NCI-H2081 (cell line): Measurements from ENCODE around the gene RSAD2.
"Not testable (repeated sequence)": the region's sequence is repeated elsewhere in the genome, so short reads cannot be mapped to it uniquely, and the experiment has no call there.

Source experiments
- DNase-seq, 2 experiments: peaks; one replicate each; lab custom pipeline; 2025; lab: John Stamatoyannopoulos, UW

The RSAD2 gene

GRCh38 chr2:6877402-6878304 is at the start of gene RSAD2:
Gene RSAD2, plus strand, starts transcription at chr2:6877777. Its CDS starts 24 bp downstream, at chr2:6877801.
- DNase-seq = no peak

- peak; percentile 58 to 79 for DNase-seq
Measured at GRCh38 chr2:6828299-6828584, 49.3 kb upstream of the RSAD2 start.

- DNase-seq = no peak
Measured at GRCh38 chr2:6831229-6831628, 46.3 kb upstream of the RSAD2 start.

- no peak for DNase-seq
Measured at GRCh38 chr2:6832596-6833299, 44.8 kb upstream of the RSAD2 start.

- no peak for DNase-seq
Measured at GRCh38 chr2:6833300-6833604, 44.3 kb upstream of the RSAD2 start.

GRCh38 chr2:6834163-6834562 is 43.4 kb upstream of the RSAD2 start:
- DNase-seq = no peak

GRCh38 chr2:6835467-6835866 is 42.1 kb upstream of the RSAD2 start:
- no peak for DNase-seq

GRCh38 chr2:6838673-6839319 is 38.8 kb upstream of the RSAD2 start:
- DNase-seq = no peak

- no peak for DNase-seq
Measured at GRCh38 chr2:6841537-6842287, 35.9 kb upstream of the RSAD2 start.

- DNase-seq = peak in 1 of 2 experiments; percentile 28
Measured at GRCh38 chr2:6845312-6845711, 32.3 kb upstream of the RSAD2 start.

- DNase-seq = no peak
Measured at GRCh38 chr2:6845903-6846302, 31.7 kb upstream of the RSAD2 start.

GRCh38 chr2:6846540-6846939 is 31.0 kb upstream of the RSAD2 start:
- DNase-seq = no peak

- no peak for DNase-seq
Measured at GRCh38 chr2:6846967-6847681, 30.5 kb upstream of the RSAD2 start.

- DNase-seq = no peak
Measured at GRCh38 chr2:6852195-6852594, 25.4 kb upstream of the RSAD2 start.

GRCh38 chr2:6854416-6854815 is 23.2 kb upstream of the RSAD2 start:
- DNase-seq = peak in 1 of 2 experiments; percentile 47

- DNase-seq = no peak
Measured at GRCh38 chr2:6855860-6856547, 21.6 kb upstream of the RSAD2 start.

GRCh38 chr2:6856548-6856920 is 21.0 kb upstream of the RSAD2 start:
- DNase-seq = no peak

GRCh38 chr2:6858466-6859027 is 19.0 kb upstream of the RSAD2 start:
- DNase-seq = not testable (repeated sequence)

- no peak for DNase-seq
Measured at GRCh38 chr2:6860296-6860695, 17.3 kb upstream of the RSAD2 start.

- DNase-seq = no peak
Measured at GRCh38 chr2:6863792-6864191, 13.8 kb upstream of the RSAD2 start.

GRCh38 chr2:6864231-6864754 is 13.3 kb upstream of the RSAD2 start:
- DNase-seq = no peak
